Natural killer cell (primary cell): ENCODE measurements around the gene GANC. TPM values are rescaled to one million over a fixed set of nuclear protein-coding genes. Genes with fewer than 3 reads are reported as not detected.

Experiments used
- ATAC-seq, 3 donors: fragments of 150-1000 bp in 2 of 3; fragments of 200-7000 bp in 1 of 3; cut with Tn5 transposase; 1 replicate in 1 of 3; 2 replicates in 2 of 3; pipeline ENCODE4 v1.10.0; 2021; ENCODE audit warnings: mild to moderate bottlenecking in 2 of 3, moderate library complexity in 2 of 3
- DNase-seq, 2 donors: peaks; one replicate each; pipeline versions ENCODE4 v3.0.0 to v3.0.0-alpha.2; 2013 to 2021; ENCODE audit warnings: mixed read lengths in 1 of 2
- H3K27ac ChIP-seq: one replicate; pipeline ENCODE4 v1.5.1; 2013; ENCODE audit warnings: mild to moderate bottlenecking, low read length
- H3K27me3 ChIP-seq: one replicate; pipeline ENCODE4 v1.6.1; 2013; ENCODE audit warnings: low read length; ENCODE audit not compliant: control insufficient read depth, insufficient read depth
- H3K36me3 ChIP-seq: one replicate; pipeline ENCODE4 v1.6.1; 2013; ENCODE audit warnings: low read length; ENCODE audit not compliant: control insufficient read depth, insufficient read depth
- H3K4me1 ChIP-seq: one replicate; pipeline ENCODE4 v1.6.1; 2013; ENCODE audit warnings: low read length; ENCODE audit not compliant: control insufficient read depth, insufficient read depth
- H3K4me3 ChIP-seq: one replicate; pipeline ENCODE4 v1.5.1; 2013; ENCODE audit warnings: low read length
- H3K9me3 ChIP-seq: one replicate; pipeline ENCODE4 v1.6.1; 2013; ENCODE audit warnings: low read length; ENCODE audit not compliant: control insufficient read depth, insufficient read depth
- H3K27ac Mint-ChIP-seq, 2 donors: one replicate each; pipeline ENCODE4 v1.8.0; 2022; ENCODE audit warnings: mild to moderate bottlenecking in 2 of 2, mixed read lengths in 2 of 2, moderate library complexity in 1 of 2
- H3K27me3 Mint-ChIP-seq, 2 donors: one replicate each; pipeline ENCODE4 v1.8.0; 2022; ENCODE audit warnings: low read depth in 2 of 2, mixed read lengths in 2 of 2
- H3K36me3 Mint-ChIP-seq: one replicate; pipeline ENCODE4 v1.8.0; 2022; ENCODE audit warnings: mixed read lengths
- H3K4me1 Mint-ChIP-seq, 2 donors: one replicate each; pipeline ENCODE4 v1.8.0; 2022; ENCODE audit warnings: mixed read lengths in 2 of 2
- H3K4me3 Mint-ChIP-seq: one replicate; pipeline ENCODE4 v1.8.0; 2022; ENCODE audit warnings: mild to moderate bottlenecking, moderate library complexity, mixed read lengths
- H3K9me3 Mint-ChIP-seq, 2 donors: one replicate each; pipeline ENCODE4 v1.8.0; 2022; ENCODE audit warnings: mixed read lengths in 2 of 2
- CTCF ChIP-seq: fragments of 200-600 bp; IDR thresholded peaks from one replicate; pipeline ENCODE4 v1.8.0; 2022; ENCODE audit warnings: antibody characterized with exemption
- WGBS: methylation state at CpG from one replicate; pipeline ENCODE4 v1.1.7; 2013; ENCODE audit warnings: missing lambda C conversion rate; ENCODE audit not compliant: insufficient coverage; 5-methylcytosine and 5-hydroxymethylcytosine counted together
- intact Hi-C: fragments of 100-400 bp; cut with micrococcal nuclease; formaldehyde crosslinking; loops from one replicate; pipeline ENCODE4 v1.14.2; 2022
- total RNA-seq, 4 donors: library from RNA; stranded (reverse); fragments of 120-200 nt in 1 of 4; gene quantifications; one replicate each; pipeline versions ENCODE4 v1.2.3 to v1.2.4, GENCODE V29; 2013 to 2022

GANC gene
- total RNA-seq, 3 donors from 2014 or later (not counting 1 experiment from before 2014, with no cell fraction given), result 23.5 to 31.3 (median 24.3) TPM

- WGBS, result 90% methylated on average over 1 of the region's 1 CpG
- no peak overlapping the region for H3K4me3 Mint-ChIP-seq
- DNase-seq (no peak), ATAC-seq (no peak)
- Histone ChIP-seq H3K27me3 (no peaks in the 10 kb centered on the region), H3K9me3 (no peaks in the 10 kb centered on the region), H3K36me3 (no peaks in the 10 kb centered on the region), H3K4me3 (no peak overlapping the region), H3K27ac (no peak overlapping the region), H3K4me1 (no peaks in the 10 kb centered on the region)
- no peak overlapping the region for H3K27ac Mint-ChIP-seq
- H3K9me3 Mint-ChIP-seq, result no peaks in the 10 kb centered on the region
- H3K27me3 Mint-ChIP-seq, result no peaks in the 10 kb centered on the region
- no peak for TF ChIP-seq CTCF
- peaks cover 8 to 11% of the 10 kb centered on the region in 2 donors for H3K4me1 Mint-ChIP-seq
- intact Hi-C loops, result no loop called here
- H3K36me3 Mint-ChIP-seq, result no peaks in the 10 kb centered on the region
Measured at GRCh38 chr15:42374810-42375209, 101.8 kb downstream of the GANC start.

GRCh38 chr15:42375252-42375651 is 102.3 kb downstream of the GANC start:
- ATAC-seq (no peak), DNase-seq (no peak)
- no peaks in the 10 kb centered on the region for H3K27me3 Mint-ChIP-seq
- H3K4me1 ChIP-seq, result no peaks in the 10 kb centered on the region
- no peak overlapping the region for H3K4me3 ChIP-seq
- 96% methylated on average over 5 of the region's 5 CpGs for WGBS
- H3K4me1 Mint-ChIP-seq, result peaks cover 8 to 11% of the 10 kb centered on the region in 2 donors
- H3K36me3 Mint-ChIP-seq, result no peaks in the 10 kb centered on the region
- H3K9me3 Mint-ChIP-seq, result no peaks in the 10 kb centered on the region
- no peaks in the 10 kb centered on the region for H3K36me3 ChIP-seq
- TF ChIP-seq CTCF, result no peak
- intact Hi-C loops, result no loop called here
- H3K4me3 Mint-ChIP-seq, result no peak overlapping the region
- H3K27ac ChIP-seq, result no peak overlapping the region
- H3K27ac Mint-ChIP-seq, result no peak overlapping the region
- H3K27me3 ChIP-seq, result no peaks in the 10 kb centered on the region
- no peaks in the 10 kb centered on the region for H3K9me3 ChIP-seq

- Histone ChIP-seq H3K27me3 (no peaks in the 10 kb centered on the region), H3K4me1 (no peaks in the 10 kb centered on the region), H3K4me3 (no peak overlapping the region), H3K36me3 (no peaks in the 10 kb centered on the region), H3K9me3 (no peaks in the 10 kb centered on the region), H3K27ac (no peak overlapping the region)
- Mint-ChIP-seq H3K4me3 (no peak overlapping the region), H3K4me1 (peaks cover 8 to 11% of the 10 kb centered on the region in 2 donors), H3K9me3 (no peaks in the 10 kb centered on the region), H3K27ac (peak overlapping the region in 1 of 2 donors; percentile 6), H3K27me3 (no peaks in the 10 kb centered on the region), H3K36me3 (no peaks in the 10 kb centered on the region)
- ATAC-seq (peak in 2 of 3 donors; percentile 32 to 33), DNase-seq (no peak)
- TF ChIP-seq CTCF, result no peak
- intact Hi-C loops, result no loop called here
- 44% methylated on average over 3 of the region's 4 CpGs for WGBS
Measured at GRCh38 chr15:42375941-42376340, 102.9 kb downstream of the GANC start.

GRCh38 chr15:42378011-42378410 is 105.0 kb downstream of the GANC start:
- Histone ChIP-seq H3K4me3 (no peak overlapping the region), H3K27ac (no peak overlapping the region), H3K4me1 (no peaks in the 10 kb centered on the region), H3K9me3 (no peaks in the 10 kb centered on the region), H3K36me3 (no peaks in the 10 kb centered on the region), H3K27me3 (no peaks in the 10 kb centered on the region)
- H3K4me1 Mint-ChIP-seq, result peaks cover 8 to 11% of the 10 kb centered on the region in 2 donors
- TF ChIP-seq CTCF, result no peak
- DNase-seq, result no peak
- WGBS, result 94% methylated on average over 4 of the region's 8 CpGs
- no peak for ATAC-seq
- no peaks in the 10 kb centered on the region for H3K36me3 Mint-ChIP-seq
- no peaks in the 10 kb centered on the region for H3K9me3 Mint-ChIP-seq
- intact Hi-C loops, result no loop called here
- H3K27me3 Mint-ChIP-seq, result no peaks in the 10 kb centered on the region
- H3K4me3 Mint-ChIP-seq, result no peak overlapping the region
- H3K27ac Mint-ChIP-seq, result no peak overlapping the region
